Spleen (tissue), 7 donors: ENCODE measurements around the gene ADD1.

Source experiments
- POLR2A ChIP-seq, 3 donors: fragments of 450-650 bp; IDR thresholded peaks; one replicate each; pipeline ENCODE4 v1.5.1; 2017; ENCODE audit warnings: antibody characterized with exemption in 3 of 3, mild to moderate bottlenecking in 1 of 3
- POLR2AphosphoS5 ChIP-seq, 3 donors: sonication (generic); formaldehyde crosslinking; IDR thresholded peaks; one replicate each; pipeline ENCODE4 v1.5.1; 2017; ENCODE audit warnings: antibody characterized with exemption in 3 of 3
- TF ChIP-seq, protein P1 (sequence below), 11 experiments: fragments of 200-600 bp in 7 of 11; fragments of 450-650 bp in 4 of 11; sonication (generic) in 4 of 11; IDR thresholded peaks in 8 of 11; conservative IDR thresholded peaks in 3 of 11; 1 replicate in 7 of 11; 2 replicates in 4 of 11; pipeline versions ENCODE4 v1.4.0 to v1.8.0; 2016 to 2021; ENCODE audit warnings: antibody characterized with exemption in 11 of 11, inconsistent platforms in 4 of 11, mild to moderate bottlenecking in 1 of 11
- donor health status: DM: no; HTN: no; CAD: no; lungs with moderate emphysema.
- donor health status: DM: no; HTN: no; CAD: no.
- donor health status: DM: no; HTN: no; CAD: no.

DNA sequence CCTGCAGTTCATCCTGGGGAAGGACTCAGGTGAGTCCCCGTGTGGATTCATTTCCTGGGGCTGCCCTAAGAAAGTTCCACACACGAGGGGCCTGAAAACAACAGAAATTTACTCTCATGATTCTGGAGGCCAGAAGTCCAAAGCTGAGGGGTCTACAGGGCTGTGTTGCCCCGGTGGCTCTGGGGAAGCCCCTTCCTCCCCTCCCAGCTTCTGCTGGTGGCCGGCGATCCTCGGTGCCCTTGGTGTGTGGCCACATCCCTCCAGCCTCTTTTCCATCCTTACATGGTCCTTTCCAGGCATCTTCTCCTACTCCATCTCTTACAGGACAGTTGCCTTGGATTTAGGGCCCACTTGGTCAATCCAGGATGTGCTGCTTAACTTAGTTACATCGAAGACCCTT is 35.6 kb upstream of the ADD1 start:
- TF ChIP-seq, protein P1, sequence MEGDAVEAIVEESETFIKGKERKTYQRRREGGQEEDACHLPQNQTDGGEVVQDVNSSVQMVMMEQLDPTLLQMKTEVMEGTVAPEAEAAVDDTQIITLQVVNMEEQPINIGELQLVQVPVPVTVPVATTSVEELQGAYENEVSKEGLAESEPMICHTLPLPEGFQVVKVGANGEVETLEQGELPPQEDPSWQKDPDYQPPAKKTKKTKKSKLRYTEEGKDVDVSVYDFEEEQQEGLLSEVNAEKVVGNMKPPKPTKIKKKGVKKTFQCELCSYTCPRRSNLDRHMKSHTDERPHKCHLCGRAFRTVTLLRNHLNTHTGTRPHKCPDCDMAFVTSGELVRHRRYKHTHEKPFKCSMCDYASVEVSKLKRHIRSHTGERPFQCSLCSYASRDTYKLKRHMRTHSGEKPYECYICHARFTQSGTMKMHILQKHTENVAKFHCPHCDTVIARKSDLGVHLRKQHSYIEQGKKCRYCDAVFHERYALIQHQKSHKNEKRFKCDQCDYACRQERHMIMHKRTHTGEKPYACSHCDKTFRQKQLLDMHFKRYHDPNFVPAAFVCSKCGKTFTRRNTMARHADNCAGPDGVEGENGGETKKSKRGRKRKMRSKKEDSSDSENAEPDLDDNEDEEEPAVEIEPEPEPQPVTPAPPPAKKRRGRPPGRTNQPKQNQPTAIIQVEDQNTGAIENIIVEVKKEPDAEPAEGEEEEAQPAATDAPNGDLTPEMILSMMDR (IDR thresholded peaks at IDR 0.05 in 8 of 11, conservative IDR thresholded peaks at IDR 0.05 in 3 of 11) = no peak
- no peak for TF ChIP-seq POLR2A (IDR thresholded peaks at IDR 0.05)
- TF ChIP-seq POLR2AphosphoS5 (IDR thresholded peaks at IDR 0.05) = no peak
